ENCODE data around the gene LRP1.
A peak's percentile ranks its signal among the peaks of the same experiment; 100 is the strongest.

GRCh38 chr12:57215065-57215464 lies 86.8 kb downstream of the LRP1 start:
- TF ChIP-seq, protein P1, sequence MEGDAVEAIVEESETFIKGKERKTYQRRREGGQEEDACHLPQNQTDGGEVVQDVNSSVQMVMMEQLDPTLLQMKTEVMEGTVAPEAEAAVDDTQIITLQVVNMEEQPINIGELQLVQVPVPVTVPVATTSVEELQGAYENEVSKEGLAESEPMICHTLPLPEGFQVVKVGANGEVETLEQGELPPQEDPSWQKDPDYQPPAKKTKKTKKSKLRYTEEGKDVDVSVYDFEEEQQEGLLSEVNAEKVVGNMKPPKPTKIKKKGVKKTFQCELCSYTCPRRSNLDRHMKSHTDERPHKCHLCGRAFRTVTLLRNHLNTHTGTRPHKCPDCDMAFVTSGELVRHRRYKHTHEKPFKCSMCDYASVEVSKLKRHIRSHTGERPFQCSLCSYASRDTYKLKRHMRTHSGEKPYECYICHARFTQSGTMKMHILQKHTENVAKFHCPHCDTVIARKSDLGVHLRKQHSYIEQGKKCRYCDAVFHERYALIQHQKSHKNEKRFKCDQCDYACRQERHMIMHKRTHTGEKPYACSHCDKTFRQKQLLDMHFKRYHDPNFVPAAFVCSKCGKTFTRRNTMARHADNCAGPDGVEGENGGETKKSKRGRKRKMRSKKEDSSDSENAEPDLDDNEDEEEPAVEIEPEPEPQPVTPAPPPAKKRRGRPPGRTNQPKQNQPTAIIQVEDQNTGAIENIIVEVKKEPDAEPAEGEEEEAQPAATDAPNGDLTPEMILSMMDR (conservative IDR thresholded peaks at IDR 0.05; ENCODE audit: low read depth, low read length): no peak
- no peak for TF ChIP-seq FOS (IDR thresholded peaks at IDR 0.05; ENCODE audit: low read depth, low read length)
- no peak for TF ChIP-seq MAZ (IDR thresholded peaks at IDR 0.05; ENCODE audit: borderline replicate concordance, low read depth, low read length)
- TF ChIP-seq RAD21 (IDR thresholded peaks at IDR 0.05; ENCODE audit: low read length): no peak
- TF ChIP-seq MAFK (IDR thresholded peaks at IDR 0.05; ENCODE audit: low read depth, low read length): no peak
- TF ChIP-seq POLR2A (IDR thresholded peaks at IDR 0.05; ENCODE audit: low read depth, low read length): 0 out of 2 replicates have a peak, but pooled peaks have one; percentile 5
- no peak for TF ChIP-seq NFE2L2 (IDR thresholded peaks at IDR 0.05; ENCODE audit: low read depth, low read length)
- TF ChIP-seq, protein P2, sequence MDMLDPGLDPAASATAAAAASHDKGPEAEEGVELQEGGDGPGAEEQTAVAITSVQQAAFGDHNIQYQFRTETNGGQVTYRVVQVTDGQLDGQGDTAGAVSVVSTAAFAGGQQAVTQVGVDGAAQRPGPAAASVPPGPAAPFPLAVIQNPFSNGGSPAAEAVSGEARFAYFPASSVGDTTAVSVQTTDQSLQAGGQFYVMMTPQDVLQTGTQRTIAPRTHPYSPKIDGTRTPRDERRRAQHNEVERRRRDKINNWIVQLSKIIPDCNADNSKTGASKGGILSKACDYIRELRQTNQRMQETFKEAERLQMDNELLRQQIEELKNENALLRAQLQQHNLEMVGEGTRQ (IDR thresholded peaks at IDR 0.05; ENCODE audit: low read depth, low read length): no peak
- TF ChIP-seq SMC3 (IDR thresholded peaks at IDR 0.05; ENCODE audit: low read depth, low read length): no peak
- no peak for TF ChIP-seq CEBPB (IDR thresholded peaks at IDR 0.05; ENCODE audit: low read depth, low read length)
- no peak for TF ChIP-seq RFX5 (IDR thresholded peaks at IDR 0.05; ENCODE audit: low read depth, low read length)

Data from IMR-90 (cell line).